NT2/D1 (cell line): ENCODE data around the gene PPP1R2B.

Experiments used
- SUZ12 ChIP-seq: IDR thresholded peaks from 2 replicates; pipeline ENCODE4 v1.6.1; 2011; ENCODE audit not compliant: insufficient read length, insufficient read depth; ENCODE audit errors: extremely low read depth
- ZNF274 ChIP-seq: IDR thresholded peaks from 2 replicates; pipeline ENCODE4 v1.6.1; 2011; ENCODE audit warnings: mild to moderate bottlenecking, low read depth, low read length

DNA sequence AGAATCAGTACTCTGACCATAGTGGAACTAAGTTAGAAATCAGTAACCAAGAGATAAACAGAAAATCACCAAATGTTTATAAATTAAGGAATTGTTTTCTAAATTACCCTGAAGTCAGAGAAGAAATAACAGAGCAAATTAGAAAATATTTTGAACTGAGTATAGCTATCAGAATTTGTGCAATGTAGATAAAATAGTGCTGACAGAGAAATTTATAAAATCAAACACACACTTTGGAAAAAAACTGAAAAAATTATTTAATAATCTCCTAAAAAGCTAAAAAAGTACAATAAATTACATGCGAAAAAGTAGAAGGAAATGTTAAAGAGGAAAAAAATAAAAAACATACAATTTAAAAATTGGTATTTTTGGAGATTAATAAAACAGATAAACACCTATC, 37.1 kb upstream of the PPP1R2B start:
- TF ChIP-seq SUZ12 (no peak), ZNF274 (no peak)
